HUDEP-2 (cell line): ENCODE results near the gene DNAJB5.

ENCODE experiments used
- DNase-seq, 76 experiments: peaks; one replicate each; lab custom pipeline; 2025; ENCODE audit not compliant: unreplicated experiment in 76 of 76; lab: John Stamatoyannopoulos, UW

Gene DNAJB5

DNA sequence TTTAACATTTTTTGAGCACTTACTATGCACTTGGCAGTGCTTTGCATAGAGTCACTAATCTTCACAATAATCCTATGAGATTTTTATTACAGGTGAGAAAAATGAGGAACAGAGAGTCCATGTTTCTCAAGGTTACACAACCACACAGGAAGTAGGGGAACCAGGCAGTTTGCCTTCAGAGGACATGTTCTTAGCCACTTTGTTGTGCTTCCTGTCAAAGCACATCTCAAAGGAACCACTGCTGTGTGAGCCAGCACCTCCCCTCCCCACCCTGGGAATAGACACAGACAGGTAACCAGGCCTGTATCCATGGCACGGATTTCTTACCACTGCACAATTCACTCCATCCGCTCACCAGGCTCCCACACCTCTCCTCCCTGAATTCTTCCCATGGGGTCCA lies 6.3 kb upstream of the DNAJB5 start:
- no peak for DNase-seq

DNA sequence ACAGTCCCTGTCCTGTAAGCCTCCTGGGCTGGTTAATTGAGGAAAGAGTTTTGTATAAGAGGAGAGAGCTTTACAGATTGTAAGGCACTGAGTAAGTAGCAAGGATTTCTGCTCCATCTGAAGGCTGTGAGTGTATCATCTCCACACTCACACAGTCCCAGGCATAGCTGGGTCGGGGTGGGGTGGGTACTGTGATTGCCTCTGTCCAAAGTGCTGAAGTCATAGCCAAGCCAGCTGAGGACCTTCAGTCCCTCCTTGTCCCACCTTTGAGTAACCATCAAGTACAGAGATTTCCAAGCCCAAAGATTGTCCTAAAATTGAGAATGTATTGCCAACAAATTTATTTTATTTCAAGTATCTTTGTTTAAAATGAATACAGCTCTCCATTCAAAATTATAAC lies 5.5 kb upstream of the DNAJB5 start:
- DNase-seq: peak in 2 of 76 experiments; percentile 3 to 8

DNA sequence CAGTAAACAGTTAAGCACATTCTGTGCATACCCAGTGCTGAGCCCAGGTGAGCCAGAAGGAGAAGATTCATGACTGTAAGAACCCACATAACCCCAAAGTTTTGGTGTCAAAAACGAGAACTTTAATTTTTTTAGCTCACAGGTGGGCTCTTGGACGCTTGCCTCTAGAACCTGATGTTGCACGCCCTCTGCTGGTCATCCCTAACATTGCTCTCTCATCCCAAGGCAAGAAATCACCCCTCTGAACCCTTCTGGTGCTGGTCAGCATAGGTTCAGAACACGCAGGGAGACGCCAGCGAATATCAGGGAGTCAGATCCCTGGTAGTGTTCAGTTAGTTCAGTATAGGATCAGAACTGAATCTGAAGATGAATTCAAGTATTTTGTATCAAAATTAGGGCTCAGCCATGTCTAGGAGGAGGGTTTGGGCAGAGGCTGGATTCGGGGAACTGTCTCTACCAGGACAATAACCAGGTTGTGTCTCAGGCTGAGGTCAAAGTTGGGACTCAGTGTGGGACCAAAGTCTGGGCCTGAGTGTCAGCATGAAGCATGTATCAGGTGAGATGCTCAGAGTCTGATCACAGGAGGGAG lies 4.1 kb upstream of the DNAJB5 start:
- DNase-seq: peak in 28 of 76 experiments; percentile 5 to 52 (median 20)

DNA sequence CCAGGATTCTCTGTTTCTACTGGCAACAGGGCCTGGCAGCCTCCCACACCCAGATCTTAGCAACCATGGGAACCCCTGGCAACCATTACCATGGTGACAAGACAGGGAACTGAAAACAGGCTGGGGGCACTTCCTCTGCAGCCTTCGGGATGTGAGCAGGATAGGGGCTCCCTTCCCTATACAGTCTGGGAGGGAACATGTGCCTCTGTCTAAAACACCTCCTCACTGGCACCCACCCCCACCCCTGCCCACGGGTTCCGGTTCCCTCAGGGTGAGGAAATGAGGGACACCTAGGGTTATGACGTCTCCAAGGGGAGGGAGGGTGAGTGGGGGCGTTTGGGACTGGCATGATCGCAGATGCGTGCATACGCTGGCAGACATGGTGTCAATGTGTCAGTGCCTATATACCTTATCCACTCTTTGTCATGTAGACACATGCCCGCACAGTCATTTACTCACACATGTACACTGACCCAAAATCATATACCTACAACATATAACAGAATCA lies 3.0 kb upstream of the DNAJB5 start:
- DNase-seq: no peak

- no peak for DNase-seq
Measured at GRCh38 chr9:34987160-34987901, 2.2 kb upstream of the DNAJB5 start.

- no peak for DNase-seq
Measured at GRCh38 chr9:34988218-34989002, 1.1 kb upstream of the DNAJB5 start.

- DNase-seq: no peak
Measured at GRCh38 chr9:34989946-34990635, 546 bp downstream of the DNAJB5 start.

GRCh38 chr9:34990908-34991606 lies 1.5 kb downstream of the DNAJB5 start:
- DNase-seq: no peak

- DNase-seq: no peak
Measured at GRCh38 chr9:34991607-34992375, 2.2 kb downstream of the DNAJB5 start.

GRCh38 chr9:34992376-34992951 lies 2.9 kb downstream of the DNAJB5 start:
- DNase-seq: no peak

DNA sequence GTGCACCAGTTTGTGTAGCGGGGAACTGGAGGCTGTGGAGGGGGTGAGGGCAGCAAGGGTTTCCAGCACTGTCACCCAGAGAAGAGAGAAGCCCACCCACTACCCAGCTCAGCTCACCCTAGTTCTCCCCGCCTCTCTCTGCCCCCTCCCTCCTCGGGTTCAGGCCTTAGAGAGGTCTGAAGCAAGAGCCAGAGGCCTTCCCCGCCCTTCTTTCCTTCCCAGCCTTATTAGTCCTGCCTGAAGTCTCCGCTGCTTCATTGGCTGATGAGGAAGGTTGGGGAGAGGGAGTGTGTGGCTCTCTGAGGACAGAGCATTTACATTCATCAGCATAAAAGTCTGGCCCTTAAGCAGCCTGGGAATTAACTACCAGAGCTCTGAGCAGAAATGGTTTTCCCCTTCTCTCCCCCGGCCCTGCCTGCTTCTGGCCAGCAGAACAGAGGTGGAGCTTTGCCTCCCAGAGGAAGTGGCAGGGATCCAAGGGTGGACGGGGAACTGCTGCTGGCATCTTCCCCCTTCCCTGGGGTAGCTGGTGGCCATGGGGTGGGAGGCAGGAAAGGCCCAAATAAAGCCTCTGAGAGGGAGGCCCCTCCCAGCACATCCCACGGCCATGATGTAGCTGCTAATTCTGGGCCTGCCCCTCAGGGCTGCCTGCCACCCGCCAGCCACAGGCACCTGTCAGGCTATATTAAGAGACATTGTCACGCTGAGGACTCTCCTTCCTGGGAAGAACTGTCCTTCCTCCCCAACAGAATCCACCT lies 4.1 kb downstream of the DNAJB5 start:
- DNase-seq: no peak

GRCh38 chr9:34994260-34994899 lies 4.8 kb downstream of the DNAJB5 start:
- no peak for DNase-seq

- DNase-seq: no peak
Measured at GRCh38 chr9:34994900-34995669, 5.5 kb downstream of the DNAJB5 start.

GRCh38 chr9:34995670-34996060 lies 6.1 kb downstream of the DNAJB5 start:
- no peak for DNase-seq

- DNase-seq: no peak
Measured at GRCh38 chr9:34996181-34996904, 6.8 kb downstream of the DNAJB5 start.

GRCh38 chr9:34996905-34997279 lies 7.3 kb downstream of the DNAJB5 start:
- no peak for DNase-seq

GRCh38 chr9:34997379-34997781 lies 7.8 kb downstream of the DNAJB5 start:
- DNase-seq: no peak
